ENCODE data around the gene STK17A. TPM values are rescaled to one million over a fixed set of nuclear protein-coding genes. Genes with fewer than 3 reads are reported as not detected.

The STK17A gene
- total RNA-seq, 1 experiment from 2014 or later: 9.8 TPM

GRCh38 chr7:43546231-43546630 lies 36.7 kb upstream of the STK17A start:
- Mint-ChIP-seq H3K9me3 (no peaks in the 10 kb centered on the region), H3K36me3 (ENCODE audit: insufficient read depth in 1 of 3, low read depth in 3 of 3) (no peaks in the 10 kb centered on the region), H3K4me3 (no peak overlapping the region), H3K27me3 (ENCODE audit: low read depth) (no peaks in the 10 kb centered on the region), H3K4me1 (no peaks in the 10 kb centered on the region), H3K27ac (no peak overlapping the region)
- Histone ChIP-seq H4K8ac (replicated peaks; ENCODE audit: insufficient read length, low read depth, low read length) (no peak overlapping the region), H3K23ac (ENCODE audit: insufficient read length, low read depth, low read length) (no peak overlapping the region), H4K20me1 (ENCODE audit: control insufficient read depth, insufficient read depth, insufficient read length) (no peaks in the 10 kb centered on the region), H2BK15ac (ENCODE audit: low read depth, low read length) (no peak overlapping the region), H3K4ac (ENCODE audit: low read depth, low read length) (no peak overlapping the region), H2AFZ (ENCODE audit: low read length) (no peak overlapping the region), H3T11ph (ENCODE audit: low read length) (no peak overlapping the region), H3K56ac (ENCODE audit: insufficient read length, low read depth, low read length) (no peak overlapping the region), H4K91ac (ENCODE audit: insufficient read length, low read depth, low read length) (no peak overlapping the region), H3K9ac (ENCODE audit: extremely low read depth, insufficient read length, low read length) (no peak overlapping the region), H2BK20ac (ENCODE audit: low read depth, low read length, poor library complexity, severe bottlenecking) (no peak overlapping the region), H3K79me1 (ENCODE audit: insufficient read depth, low read depth, low read length, poor library complexity, severe bottlenecking) (no peaks in the 10 kb centered on the region), H3K14ac (ENCODE audit: insufficient read depth, low read length) (no peak overlapping the region), H3K4me1 (ENCODE audit: insufficient read depth, low read length) (no peaks in the 10 kb centered on the region), H2BK12ac (ENCODE audit: insufficient read length, low read depth, low read length) (no peak overlapping the region), H3K9me3 (ENCODE audit: control insufficient read depth, low read depth, low read length) (no peaks in the 10 kb centered on the region), H4K5ac (ENCODE audit: insufficient read length, low read depth, low read length) (no peak overlapping the region), H3K27me3 (ENCODE audit: insufficient read depth, low read length) (no peaks in the 10 kb centered on the region), H2BK120ac (ENCODE audit: low read depth, low read length, poor library complexity, severe bottlenecking) (no peak overlapping the region), H3K27ac (ENCODE audit: insufficient read length, low read depth, low read length) (no peak overlapping the region), H3K23me2 (ENCODE audit: insufficient read length, low read depth, low read length, poor library complexity, severe bottlenecking) (no peaks in the 10 kb centered on the region), H3K4me2 (ENCODE audit: insufficient read depth, insufficient read length, low read length) (no peak overlapping the region), H3K18ac (ENCODE audit: insufficient read length, low read depth, low read length) (no peak overlapping the region), H3K79me2 (ENCODE audit: insufficient read depth, low read length) (no peaks in the 10 kb centered on the region), H2AK5ac (ENCODE audit: insufficient read length, low read length) (no peak overlapping the region), H2BK5ac (ENCODE audit: insufficient read length, low read length) (no peak overlapping the region)
- DNase-seq: no peak
- no peak for TF ChIP-seq CTCF (conservative IDR thresholded peaks at IDR 0.05)

All from H9 (cell line).